HG03139 (cell line): Measurements from ENCODE around the gene ALDH8A1.
"Not testable (repeated sequence)": the region's sequence is repeated elsewhere in the genome, so short reads cannot be mapped to it uniquely, and the experiment has no call there.

Source experiments
- ATAC-seq: cut with Tn5 transposase; IDR thresholded peaks from one replicate; pipeline ENCODE4 v1.9.1; 2021; ENCODE audit not compliant: unreplicated experiment

Gene ALDH8A1

DNA sequence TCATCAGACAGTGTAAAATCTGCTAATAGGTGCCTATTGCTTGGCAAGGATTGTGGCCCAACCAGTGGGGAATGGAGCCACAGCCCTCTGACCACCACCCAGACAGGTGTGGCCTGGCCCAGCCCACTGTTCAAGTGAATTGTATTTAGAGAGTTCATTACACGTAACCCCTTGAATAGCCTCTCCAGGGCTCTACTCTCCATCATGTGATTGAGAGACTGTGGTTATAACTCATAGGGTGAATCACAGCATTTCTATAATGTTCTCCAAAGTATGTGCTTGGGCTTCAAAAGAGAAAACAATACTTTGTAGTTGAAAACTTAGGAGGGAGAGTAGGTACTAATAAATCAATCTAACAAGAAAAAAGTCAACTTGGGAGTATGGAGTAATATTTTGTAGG, 38.4 kb downstream of the ALDH8A1 start:
- ATAC-seq = no peak

DNA sequence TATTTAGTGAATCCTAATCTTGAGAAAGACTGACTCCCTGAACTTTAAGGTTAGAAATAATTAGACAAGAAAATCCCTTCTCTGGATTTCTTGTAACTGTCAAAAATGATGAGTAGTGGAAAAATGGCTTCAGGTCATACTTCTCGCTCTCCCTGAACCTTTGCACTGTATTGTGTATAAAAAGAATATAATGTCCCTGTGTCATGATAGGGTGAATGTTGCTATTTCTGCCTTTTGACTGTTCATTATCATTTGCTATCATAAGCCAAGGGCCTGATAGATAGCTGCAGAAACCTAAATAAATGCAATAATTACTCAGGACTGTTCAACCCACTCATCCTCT, 39.3 kb downstream of the ALDH8A1 start:
- no peak for ATAC-seq

DNA sequence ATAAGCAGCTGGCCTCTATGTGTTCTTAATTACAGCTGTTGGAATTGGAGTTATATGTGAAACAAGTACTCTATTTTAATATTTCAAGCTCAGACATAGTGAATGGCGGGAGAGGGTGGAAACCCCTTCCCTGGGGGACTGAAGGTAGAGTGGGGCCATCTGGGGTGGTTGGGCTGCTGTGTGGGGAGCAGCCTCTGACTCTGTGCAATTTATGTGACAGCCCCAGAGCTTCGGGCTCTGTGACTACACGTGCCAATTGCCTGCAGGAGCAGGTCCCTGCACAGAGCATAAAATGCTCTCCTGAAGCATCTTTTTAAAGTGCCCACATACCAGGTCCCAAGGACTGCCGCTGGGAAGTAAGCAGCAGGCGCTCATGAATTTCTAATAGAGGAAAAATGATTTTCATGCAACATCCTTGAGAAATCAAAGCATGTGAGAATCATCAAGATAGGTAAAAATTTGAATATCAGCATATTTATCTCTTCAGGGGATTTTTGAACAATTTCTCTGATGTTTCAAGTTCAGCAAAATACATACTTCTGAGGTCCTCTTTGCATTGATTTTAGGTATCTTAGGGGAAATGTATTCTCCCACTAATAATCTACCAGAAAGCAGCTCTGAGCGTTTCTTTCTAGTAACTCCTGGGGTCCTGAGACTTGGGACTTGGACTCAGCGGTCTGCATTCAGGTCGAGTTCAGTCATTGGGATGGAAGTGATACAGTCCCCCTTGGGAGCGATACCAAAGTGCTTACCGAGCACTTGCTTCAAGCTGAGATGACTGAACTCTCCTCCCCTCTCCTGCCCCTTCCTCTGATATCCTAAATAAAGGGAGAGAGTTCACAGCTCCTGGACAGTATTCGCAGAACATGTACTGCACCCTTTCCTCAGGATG, 40.0 kb downstream of the ALDH8A1 start:
- no peak for ATAC-seq

DNA sequence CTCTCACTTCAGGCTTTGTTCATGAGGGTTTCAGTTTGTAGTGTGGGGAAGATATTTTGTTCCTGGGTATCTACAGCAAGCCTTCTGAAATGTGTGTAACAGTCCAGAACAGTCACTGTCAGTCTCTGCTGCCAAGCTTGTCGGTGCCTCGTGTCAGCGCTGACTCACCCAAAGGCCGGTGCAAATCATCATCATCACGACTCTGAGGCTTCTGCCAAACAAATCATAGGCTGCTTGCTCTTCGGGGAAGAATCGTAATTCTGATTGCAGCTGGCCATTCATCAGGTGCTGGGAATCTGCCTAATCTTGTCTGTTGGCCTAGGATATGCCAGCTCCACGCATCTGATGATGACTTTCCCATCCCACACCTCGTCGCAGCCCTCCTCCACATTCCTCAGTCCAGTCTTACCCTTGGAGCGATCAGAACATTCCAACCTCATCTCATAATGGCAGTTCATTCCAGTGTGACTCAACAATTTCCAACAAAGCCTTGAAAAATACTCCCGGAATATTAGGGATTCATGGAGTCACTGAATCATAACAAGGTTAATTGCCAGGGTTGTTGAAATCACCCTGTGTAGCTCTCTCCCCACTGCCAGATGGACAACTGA, 40.9 kb downstream of the ALDH8A1 start:
- ATAC-seq = no peak

DNA sequence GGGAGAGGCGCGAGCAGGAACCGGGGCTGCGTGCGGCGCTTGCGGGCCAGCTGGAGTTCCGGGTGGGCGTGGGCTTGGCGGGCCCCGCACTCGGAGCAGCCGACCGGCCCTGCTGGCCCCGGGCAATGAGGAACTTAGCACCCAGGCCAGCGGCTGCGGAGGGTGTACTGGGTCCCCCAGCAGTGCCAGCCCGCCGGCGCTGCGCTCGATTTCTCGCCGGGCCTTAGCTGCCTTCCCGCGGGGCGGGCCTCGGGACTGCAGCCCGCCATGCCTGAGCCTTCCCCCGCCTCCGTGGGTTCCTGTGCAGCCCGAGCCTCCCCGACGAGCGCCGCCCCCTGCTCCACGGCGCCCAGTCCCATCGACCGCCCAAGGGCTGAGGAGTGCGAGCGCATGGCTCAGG, 45.2 kb downstream of the ALDH8A1 start:
- not testable (repeated sequence) for ATAC-seq

DNA sequence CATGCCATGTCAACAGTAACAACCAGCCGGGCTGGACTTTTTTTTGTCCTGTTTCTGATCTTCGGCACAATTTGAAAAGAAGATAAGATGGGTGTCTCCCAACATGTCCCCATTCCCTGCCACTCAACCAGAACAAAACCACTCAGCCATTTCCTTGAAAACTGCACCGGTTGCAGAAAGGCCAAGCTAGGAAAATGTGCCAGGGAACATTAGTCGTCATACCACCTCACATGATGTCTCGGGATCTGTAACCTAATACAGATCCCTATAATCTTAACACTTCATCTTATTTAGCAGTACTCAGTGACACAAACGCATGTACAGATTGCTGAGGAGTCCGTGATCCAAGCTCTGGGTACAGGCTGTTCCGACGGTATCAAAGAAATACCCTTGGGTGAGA, 46.5 kb downstream of the ALDH8A1 start:
- ATAC-seq = no peak

DNA sequence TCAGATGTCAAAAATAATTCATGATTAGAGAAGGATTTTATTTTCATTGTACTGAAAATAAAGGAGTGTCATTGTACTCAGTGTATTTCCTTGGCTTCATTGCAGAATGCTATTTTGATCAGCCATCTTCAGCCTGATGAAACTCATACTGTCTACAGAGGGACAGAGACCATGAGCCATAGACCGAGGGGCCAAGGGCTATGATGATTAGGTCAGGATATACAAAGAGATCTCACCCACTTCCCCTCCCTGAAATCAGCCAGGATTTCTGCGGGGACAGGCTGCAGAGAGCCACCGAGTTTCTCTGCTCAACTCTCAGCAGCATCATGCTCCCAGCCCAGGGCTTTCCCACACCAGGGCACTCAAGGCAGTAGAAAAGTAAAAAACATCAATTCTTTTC, 47.0 kb downstream of the ALDH8A1 start:
- no peak for ATAC-seq

DNA sequence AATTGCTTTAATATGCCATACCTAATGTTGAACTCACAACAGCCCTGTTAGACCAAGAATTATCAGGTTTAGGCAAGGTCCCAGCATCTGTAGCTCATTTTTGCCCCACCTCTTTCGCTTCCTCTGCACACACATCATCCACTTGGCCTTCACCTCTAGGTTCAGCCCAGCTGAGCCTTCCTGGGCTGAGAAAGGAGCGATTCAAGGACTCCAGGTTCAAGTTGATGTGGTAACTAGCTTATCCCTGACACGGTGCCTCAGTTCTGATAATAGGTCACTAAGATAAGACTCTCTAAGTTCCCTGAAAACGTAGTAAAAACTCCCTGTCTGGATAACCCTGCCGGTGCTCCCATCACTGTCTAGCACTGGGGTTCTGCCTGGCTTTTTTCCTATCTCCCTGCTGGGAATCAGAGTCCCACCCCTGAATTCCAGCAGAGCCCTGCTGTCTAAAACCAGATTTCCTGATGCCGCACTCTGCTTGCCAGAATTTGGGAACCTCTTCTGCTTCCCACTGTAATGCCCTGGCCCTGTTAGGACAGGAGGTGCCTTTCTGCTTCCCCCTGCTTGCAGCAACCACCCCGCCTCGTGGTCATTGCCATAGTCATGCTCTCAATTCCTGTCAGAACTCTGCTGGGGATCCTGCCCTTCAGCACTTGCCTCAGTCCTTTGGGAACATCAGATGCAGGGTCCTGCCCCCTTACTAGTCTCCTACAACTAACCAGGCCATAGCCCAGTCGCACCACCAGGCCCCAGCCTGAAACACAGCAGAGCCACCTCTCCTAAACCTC, 47.6 kb downstream of the ALDH8A1 start:
- no peak for ATAC-seq

DNA sequence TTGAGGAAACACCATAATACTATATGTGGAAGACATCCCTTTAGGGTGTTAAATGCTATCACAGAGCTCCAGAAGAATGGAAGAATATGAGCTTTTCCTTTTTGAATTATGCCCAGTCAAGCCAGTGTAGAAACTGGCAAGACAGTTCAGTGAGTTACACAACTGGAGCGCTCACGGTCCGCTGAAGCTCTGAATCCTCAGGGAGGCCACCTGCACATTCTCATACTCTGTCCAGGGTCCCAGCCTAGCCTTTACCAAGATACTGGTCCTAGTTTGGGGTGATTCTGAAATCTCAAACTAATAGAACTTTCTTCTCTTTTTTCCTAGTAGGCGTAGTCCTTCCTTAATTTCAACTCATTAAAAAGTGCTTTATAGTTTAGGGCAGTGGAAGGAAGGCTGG, 51.3 kb downstream of the ALDH8A1 start:
- ATAC-seq = no peak

DNA sequence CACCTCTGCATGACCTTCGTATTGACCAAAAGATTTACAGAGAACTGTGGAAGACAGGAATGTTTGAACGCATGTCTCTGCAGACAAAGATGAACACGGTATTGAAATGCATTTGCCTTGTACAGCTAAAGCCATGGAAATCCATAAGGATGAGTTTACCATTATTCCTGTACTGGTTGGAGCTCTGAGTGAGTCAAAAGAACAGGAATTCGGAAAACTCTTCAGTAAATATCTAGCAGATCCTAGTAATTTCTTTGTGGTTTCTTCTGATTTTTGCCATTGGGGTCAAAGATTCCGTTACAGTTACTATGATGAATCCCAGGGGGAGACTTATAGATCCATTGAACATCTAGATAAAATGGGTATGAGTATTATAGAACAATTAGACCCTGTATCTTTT, 51.7 kb downstream of the ALDH8A1 start:
- not testable (repeated sequence) for ATAC-seq

DNA sequence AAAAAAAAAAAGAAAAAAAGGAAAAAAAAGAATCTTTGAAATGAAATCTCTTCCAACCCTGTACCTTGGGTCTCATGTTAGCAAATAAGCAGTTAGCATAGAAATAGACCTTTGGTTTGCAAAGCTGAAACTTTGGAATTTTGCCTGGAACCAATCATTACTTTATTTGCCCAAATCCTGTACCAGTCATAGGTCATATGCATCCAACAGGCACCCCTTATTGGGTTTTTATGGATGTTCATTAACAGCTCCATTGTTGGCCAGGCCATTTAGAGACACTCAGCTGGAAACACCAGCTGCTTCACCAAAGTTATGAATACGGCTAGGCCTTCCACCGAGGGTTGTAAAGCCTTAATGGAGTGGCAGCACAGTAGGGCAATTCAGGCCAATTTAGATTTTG, 53.0 kb downstream of the ALDH8A1 start:
- ATAC-seq = no peak

DNA sequence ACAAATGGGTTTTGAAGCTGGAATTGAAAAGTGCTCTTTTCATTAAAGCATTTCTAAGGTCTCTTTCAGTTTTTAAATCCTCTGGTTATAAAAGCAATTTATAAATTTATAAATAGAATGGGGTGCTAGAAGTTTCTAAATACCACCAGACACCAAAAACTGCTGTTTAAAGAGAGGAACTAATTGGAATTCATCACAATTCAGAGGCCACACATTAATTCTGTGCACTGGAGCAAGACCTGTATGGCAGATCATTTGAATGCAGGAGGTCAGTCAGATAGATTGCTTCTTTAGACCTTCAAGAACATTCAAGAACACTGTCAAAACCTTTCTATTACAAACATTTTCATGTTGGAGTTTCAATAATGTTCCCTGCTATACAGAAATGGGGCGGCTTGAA, 55.1 kb downstream of the ALDH8A1 start:
- no peak for ATAC-seq

DNA sequence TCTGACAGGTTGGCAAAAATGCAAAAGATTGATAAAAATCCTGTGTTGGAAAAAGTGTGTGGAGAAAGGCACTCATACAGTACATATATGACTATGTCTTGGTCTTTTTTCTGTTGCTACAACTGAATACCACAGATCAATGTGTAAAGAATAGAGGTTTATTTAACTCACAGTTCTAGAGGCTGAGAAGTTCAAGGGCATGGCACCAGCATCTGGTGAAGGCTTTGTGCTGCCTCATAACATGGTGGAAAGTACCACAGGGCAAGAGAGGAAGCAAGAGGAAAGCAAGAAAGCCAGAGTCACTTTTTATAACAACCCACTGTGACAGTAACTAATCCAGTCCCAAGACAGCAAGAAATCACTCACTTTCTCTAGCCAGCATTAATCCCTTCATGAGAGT, 57.5 kb downstream of the ALDH8A1 start:
- no peak for ATAC-seq

DNA sequence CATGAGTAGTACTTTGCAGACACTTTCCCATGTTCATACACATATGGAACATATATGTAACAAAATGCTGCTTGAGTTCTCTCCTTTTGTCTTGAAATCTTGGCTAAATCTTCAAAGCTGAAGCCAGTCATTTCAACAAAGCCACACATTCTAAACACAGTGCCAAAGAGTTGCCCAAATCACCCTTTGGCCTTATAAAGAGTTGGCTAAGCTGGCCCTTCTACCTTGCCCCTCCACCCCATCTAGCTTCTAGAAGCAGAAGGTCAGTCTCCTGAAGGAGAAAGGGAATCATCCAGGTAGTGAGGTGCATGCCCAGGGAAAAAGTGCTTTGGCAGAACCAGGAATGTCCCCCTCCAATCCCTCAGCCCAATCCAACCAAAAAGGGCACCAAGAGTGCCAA, 58.3 kb downstream of the ALDH8A1 start:
- no peak for ATAC-seq

DNA sequence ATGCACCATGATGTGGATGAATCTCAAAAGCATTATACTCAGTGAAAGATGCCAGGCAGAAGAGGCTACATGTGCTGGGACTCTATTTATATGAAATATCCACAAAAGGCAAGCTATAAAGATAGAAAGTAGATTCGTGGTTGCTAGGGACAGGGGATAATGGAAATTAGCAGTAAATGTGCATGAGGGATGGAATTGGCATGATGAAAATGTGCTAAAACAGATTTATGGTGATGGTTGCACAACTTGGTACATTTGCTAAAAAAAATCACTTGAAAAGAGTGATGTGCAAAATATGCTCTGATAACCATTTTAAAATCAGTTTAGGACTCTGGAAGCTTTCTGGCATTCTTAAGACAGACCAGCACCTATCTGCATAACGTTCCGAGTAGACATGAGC, 61.6 kb downstream of the ALDH8A1 start:
- ATAC-seq = no peak

DNA sequence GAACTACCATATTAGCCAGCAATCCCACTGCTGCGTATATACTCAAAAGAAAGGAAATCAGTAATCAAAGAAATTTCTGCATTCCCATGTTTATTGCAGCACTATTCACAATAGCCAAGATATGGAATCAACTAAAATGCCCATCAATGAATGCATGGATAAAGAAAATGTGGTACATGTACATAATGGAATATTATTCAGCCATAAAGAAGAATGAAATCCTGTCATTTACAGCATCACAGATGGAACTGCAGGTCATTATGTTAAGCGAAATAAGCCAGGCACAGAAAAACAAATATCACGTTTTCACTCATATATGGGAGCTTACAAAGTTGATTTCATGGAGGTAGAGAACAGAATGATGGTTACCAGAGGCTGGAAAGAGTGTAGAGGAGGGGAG, 65.1 kb downstream of the ALDH8A1 start:
- ATAC-seq = no peak

DNA sequence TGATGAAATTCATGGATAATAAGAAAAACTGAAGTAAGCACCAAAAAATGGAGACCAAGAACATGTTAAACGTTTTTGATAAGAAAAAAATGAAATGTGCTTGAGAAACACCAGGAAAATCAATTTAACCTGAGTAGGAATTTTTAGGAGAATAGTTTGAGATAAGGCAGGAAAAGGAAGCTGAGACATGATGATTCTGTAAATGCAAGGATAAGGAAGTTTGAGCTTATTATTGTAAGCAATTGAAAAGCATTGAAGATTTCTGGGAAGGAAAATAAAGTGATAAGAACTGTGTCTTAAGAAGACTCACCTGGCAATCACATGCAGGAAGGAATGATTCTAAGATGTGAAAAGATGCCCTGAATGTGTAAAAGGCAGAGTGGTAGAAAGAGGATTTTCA, 66.6 kb downstream of the ALDH8A1 start:
- ATAC-seq = no peak

DNA sequence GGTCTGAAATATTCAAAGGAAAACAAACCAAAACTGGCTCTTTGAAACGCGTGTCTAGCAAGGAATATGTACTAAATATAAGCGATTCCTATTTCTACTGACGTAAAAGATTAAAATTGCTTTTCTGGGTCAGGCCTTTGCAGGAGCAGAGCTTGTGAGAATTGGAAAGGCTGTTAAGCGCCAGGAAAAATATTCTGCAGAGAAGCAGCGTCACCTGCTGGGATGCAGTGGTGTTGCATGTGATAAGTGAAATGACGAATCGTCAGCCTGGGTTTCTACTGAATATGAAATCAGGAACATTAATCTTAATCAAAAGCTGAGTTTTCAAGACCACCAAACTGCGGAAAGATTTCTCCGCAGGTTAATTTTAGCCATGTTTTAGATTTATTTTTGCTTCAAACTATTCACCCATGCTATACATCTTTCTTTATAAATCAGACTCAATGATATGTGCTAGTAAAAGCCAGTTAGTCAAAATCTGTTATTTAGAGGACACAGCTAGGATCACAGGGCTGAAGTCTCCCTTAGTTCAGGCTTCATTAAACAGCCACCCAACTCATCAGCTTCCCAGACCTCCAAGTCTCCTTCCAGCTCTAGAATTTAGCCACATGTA, 67.4 kb downstream of the ALDH8A1 start:
- ATAC-seq = no peak

DNA sequence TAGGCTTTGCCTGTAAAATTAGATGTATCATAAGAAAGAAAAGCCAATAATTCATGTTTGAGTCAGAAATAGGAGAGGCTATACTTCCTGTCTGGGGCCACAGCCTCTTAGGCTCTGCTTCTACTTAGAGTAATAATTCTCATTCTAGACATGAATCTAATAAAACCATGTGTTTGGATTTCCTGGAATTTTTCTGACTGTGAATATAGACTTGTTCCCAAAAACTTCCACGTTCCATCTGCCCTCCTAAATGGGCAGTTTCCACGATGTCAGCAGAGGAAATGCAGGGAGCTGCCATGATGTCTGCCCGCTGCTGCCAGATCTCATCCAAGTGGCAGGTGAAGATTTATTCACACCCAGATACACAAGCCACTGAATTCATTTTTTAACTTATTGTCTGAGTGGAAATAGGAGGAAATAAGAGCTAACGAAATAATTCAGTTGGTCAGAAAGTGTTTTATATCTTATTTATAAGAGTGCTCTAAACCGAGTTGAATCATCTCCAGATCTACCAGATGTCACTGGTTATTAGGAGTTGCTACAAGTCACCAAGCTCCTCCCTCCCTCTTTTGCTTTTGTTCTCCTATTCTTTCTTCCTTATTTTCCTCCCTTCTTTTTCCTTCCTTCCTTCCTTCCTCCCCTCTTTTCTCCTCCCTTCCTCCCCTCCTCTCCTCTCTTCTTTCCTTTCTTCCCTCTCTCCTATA, 69.3 kb downstream of the ALDH8A1 start:
- no peak for ATAC-seq

DNA sequence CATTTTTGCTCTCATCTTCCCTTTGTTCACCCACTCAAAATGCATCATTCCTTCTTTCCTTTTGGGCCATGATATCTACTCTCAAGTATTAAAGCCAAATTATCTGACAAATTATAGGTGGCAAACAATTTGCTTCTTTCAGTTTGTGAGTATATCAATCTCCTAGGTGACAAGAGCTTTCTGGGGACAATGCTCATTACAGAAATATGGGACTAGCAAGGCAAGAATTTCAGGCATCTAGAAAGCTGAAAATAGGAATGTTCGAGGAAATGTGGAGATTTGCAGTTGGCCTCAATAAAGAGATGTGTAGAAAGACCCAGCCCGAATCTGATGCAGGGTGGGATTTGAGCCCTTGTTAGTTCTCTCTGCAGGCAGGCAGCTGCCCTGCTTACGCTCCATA, 71.8 kb downstream of the ALDH8A1 start:
- no peak for ATAC-seq

DNA sequence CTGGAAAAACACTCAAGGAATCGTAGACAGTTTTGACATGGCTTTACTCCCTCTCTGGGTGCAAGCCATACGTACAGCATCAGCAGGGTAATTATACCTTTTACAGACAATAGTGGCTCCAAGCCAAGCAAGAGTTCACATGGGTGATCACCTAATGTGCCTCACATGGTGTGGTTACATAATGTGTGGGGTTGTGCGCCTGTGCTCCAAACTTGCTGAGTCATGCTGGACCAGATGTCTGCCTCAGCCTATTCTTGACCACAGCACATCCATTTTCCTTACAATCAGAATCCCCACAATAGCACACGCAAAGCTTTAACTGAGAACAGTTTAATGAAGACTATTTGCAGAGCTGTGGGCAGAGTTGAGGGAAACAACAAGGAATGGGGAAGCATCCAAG, 74.5 kb downstream of the ALDH8A1 start:
- no peak for ATAC-seq
